Measurements from ENCODE around the gene COP1.
"Not testable (repeated sequence)": the region's sequence is repeated elsewhere in the genome, so short reads cannot be mapped to it uniquely, and the experiment has no call there.

COP1 gene

GRCh38 chr1:176216031-176216430 lies 8.9 kb upstream of the COP1 start:
- ChIA-PET CTCF (no interaction called here), POLR2A (no interaction called here)
- TF ChIP-seq CTCF (IDR thresholded peaks at IDR 0.05; ENCODE audit: control extremely low read depth, extremely low read depth, low read depth, missing control alignments), result no peak
- DNase-seq (ENCODE audit: extremely low spot score), result no peak

- POLR2A ChIA-PET, result interaction anchor here (0.6 kb wide), 1 partner anchor 11 kb away, joined by 3 read pairs; no protein-coding TSS in a partner anchor
- CTCF ChIA-PET, result interaction anchor here (0.6 to 1.2 kb wide), 2 partner anchors 10 to 14 kb away, joined by 3 to 5 read pairs; no protein-coding TSS in a partner anchor
- DNase-seq (ENCODE audit: extremely low spot score), result no peak
- no peak for TF ChIP-seq CTCF (IDR thresholded peaks at IDR 0.05; ENCODE audit: control extremely low read depth, extremely low read depth, low read depth, missing control alignments)
These were observed 4.5 kb upstream of the COP1 start for GRCh38 chr1:176211396-176212165.

- TF ChIP-seq CTCF (IDR thresholded peaks at IDR 0.05; ENCODE audit: control extremely low read depth, extremely low read depth, low read depth, missing control alignments), result no peak
- CTCF ChIA-PET, result interaction anchor here (0.9 to 1.6 kb wide), 4 partner anchors 11 to 15 kb away, joined by 3 to 5 read pairs (median 4); no protein-coding TSS in a partner anchor
- POLR2A ChIA-PET, result interaction anchor here (0.6 to 0.7 kb wide), 2 partner anchors 11 to 1214 kb away, joined by 3 read pairs; no protein-coding TSS in a partner anchor
- no peak for DNase-seq (ENCODE audit: extremely low spot score)
These were observed 948 bp upstream of the COP1 start for GRCh38 chr1:176208034-176208433.

- TF ChIP-seq CTCF (IDR thresholded peaks at IDR 0.05; ENCODE audit: control extremely low read depth, extremely low read depth, low read depth, missing control alignments), result no peak
- POLR2A ChIA-PET, result no interaction called here
- peak; percentile 46 for DNase-seq (ENCODE audit: extremely low spot score)
- CTCF ChIA-PET, result interaction anchor here (1.1 to 1.9 kb wide), 2 partner anchors 21 to 33 kb away, joined by 3 to 4 read pairs; no protein-coding TSS in a partner anchor
These were observed 803 bp downstream of the COP1 start for GRCh38 chr1:176206006-176206960.

- peak; percentile 13 for DNase-seq (ENCODE audit: extremely low spot score)
- POLR2A ChIA-PET, result no interaction called here
These were observed 1.7 kb downstream of the COP1 start for GRCh38 chr1:176205332-176205914.

GRCh38 chr1:176204655-176205054 lies 2.4 kb downstream of the COP1 start:
- POLR2A ChIA-PET; CTCF ChIA-PET; DNase-seq (ENCODE audit: extremely low spot score): not testable (repeated sequence)

More at GRCh38 chr1:176205332-176205914, 1.7 kb downstream of the COP1 start:
- CTCF ChIA-PET, result interaction anchor here (1.1 to 1.9 kb wide), 2 partner anchors 20 to 32 kb away, joined by 3 to 4 read pairs; no protein-coding TSS in a partner anchor
- TF ChIP-seq CTCF (IDR thresholded peaks at IDR 0.05; ENCODE audit: control extremely low read depth, extremely low read depth, low read depth, missing control alignments), result no peak
